ENCODE data around the gene NUP133. TPM values are rescaled to one million over a fixed set of nuclear protein-coding genes. Genes with fewer than 3 reads are reported as not detected.

NUP133 gene
- polyA plus RNA-seq, 2 of the 4 experiments (the other 2 are of a cell fraction), result 20.6 to 43.2 TPM

DNA sequence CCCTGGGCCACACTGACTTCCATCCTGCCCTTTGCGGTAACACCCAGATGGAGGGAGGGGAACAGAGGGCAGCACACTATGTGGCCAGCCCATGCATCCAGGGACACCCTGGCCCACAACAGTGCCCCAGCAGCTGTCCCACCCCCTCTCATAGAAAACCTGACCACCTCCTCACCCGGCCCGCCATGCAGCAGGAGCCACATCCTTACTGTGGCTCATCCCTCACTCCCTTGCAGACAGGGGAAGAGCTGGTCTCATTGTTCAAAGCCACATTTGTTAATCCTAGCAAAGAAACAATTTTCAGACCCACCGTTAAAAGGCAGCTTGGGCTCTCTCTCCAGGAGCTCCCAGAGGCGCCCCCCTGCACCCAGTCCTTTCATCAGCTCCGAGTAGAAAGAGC lies 23.2 kb upstream of the NUP133 start:
- DNase-seq (ENCODE audit: low read depth in 1 of 2, low spot score in 1 of 2) (no peak), ATAC-seq (no peak), FAIRE-seq (no peak)
- Histone ChIP-seq H3K4me3 (no peak overlapping the region), H3K4me2 (no peak overlapping the region), H3K4me1 (no peaks in the 10 kb centered on the region), H3K9me3 (no peaks in the 10 kb centered on the region), H3K27ac (no peak overlapping the region)
- ChIA-PET POLR2A (no interaction called here), CTCF (interaction anchor here (1.0 to 2.2 kb wide), 3 partner anchors 9 to 304 kb away, joined by 3 to 6 read pairs (median 4); no protein-coding TSS in a partner anchor)
- TF ChIP-seq RFX5 (IDR thresholded peaks at IDR 0.05) (no peak), ZNF302 (CRISPR knock-in tag; IDR thresholded peaks at IDR 0.05) (no peak), NFE2L2 (conservative IDR thresholded peaks at IDR 0.05; ENCODE audit: low read length) (no peak), CBX2 (IDR thresholded peaks at IDR 0.05; ENCODE audit: borderline replicate concordance, low read depth) (no peak), ZC3H11A (IDR thresholded peaks at IDR 0.05) (no peak), EP300 (IDR thresholded peaks at IDR 0.05) (no peak), ESRRA (IDR thresholded peaks at IDR 0.05; ENCODE audit: borderline replicate concordance, low read length) (no peak), ZFP36 (IDR thresholded peaks at IDR 0.05; ENCODE audit: borderline replicate concordance, partially characterized antibody) (no peak), PHF8 (IDR thresholded peaks at IDR 0.05; ENCODE audit: borderline replicate concordance, low read depth) (no peak), NPAS2 (CRISPR knock-in tag; IDR thresholded peaks at IDR 0.05; ENCODE audit: borderline replicate concordance) (no peak), ZSCAN20 (CRISPR knock-in tag; IDR thresholded peaks at IDR 0.05) (no peak)
- TF ChIP-seq, protein P1, sequence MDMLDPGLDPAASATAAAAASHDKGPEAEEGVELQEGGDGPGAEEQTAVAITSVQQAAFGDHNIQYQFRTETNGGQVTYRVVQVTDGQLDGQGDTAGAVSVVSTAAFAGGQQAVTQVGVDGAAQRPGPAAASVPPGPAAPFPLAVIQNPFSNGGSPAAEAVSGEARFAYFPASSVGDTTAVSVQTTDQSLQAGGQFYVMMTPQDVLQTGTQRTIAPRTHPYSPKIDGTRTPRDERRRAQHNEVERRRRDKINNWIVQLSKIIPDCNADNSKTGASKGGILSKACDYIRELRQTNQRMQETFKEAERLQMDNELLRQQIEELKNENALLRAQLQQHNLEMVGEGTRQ (IDR thresholded peaks at IDR 0.05), result no peak
- WGBS (ENCODE audit: missing lambda C conversion rate), result 88% methylated on average over 6 of the region's 6 CpGs

DNA sequence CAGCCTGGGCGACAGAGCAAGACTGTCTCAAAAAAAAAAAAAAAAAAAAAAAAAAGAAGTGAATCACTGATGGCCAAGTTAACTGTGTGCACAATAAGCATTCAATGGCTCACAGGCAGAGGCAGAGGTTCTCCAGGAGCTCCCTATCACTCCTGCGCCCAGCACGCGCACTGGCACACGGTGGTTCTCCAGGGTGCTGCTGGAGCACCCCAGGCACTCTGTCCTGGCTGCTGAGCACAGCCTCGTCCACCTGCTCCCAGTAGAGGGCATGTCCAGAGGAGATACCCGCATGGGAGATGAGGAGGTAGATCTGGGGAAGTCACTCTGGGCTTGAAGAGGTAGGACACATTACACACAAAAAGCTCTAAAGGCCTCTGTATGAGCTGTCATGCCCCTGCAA lies 21.5 kb upstream of the NUP133 start:
- WGBS (ENCODE audit: missing lambda C conversion rate), result 94% methylated on average over 6 of the region's 7 CpGs
- H3K4me1 ChIP-seq, result no peaks in the 10 kb centered on the region
- DNase-seq (ENCODE audit: low read depth in 1 of 2, low spot score in 1 of 2) (no peak), FAIRE-seq (no peak), ATAC-seq (peak; percentile 43 to 51; a peak in 3 of 6 replicates)
- no peak overlapping the region for H3K27ac ChIP-seq
- H3K4me2 ChIP-seq, result no peak overlapping the region
- CTCF ChIA-PET, result interaction anchor here (0.9 to 2.2 kb wide), 4 partner anchors 11 to 584 kb away, joined by 3 to 4 read pairs (median 4); no protein-coding TSS in a partner anchor
- POLR2A ChIA-PET, result interaction anchor here (1.2 kb wide), 1 partner anchor 21 kb away, joined by 4 read pairs; the partner anchor contains the start of gene NUP133
- no peak for TF ChIP-seq RAD21 (conservative IDR thresholded peaks at IDR 0.05 in 1 of 2, IDR thresholded peaks at IDR 0.05 in 1 of 2)
- TF ChIP-seq, protein P2, sequence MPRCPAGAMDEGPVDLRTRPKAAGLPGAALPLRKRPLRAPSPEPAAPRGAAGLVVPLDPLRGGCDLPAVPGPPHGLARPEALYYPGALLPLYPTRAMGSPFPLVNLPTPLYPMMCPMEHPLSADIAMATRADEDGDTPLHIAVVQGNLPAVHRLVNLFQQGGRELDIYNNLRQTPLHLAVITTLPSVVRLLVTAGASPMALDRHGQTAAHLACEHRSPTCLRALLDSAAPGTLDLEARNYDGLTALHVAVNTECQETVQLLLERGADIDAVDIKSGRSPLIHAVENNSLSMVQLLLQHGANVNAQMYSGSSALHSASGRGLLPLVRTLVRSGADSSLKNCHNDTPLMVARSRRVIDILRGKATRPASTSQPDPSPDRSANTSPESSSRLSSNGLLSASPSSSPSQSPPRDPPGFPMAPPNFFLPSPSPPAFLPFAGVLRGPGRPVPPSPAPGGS (IDR thresholded peaks at IDR 0.05), result no peak
- TF ChIP-seq MAFK (IDR thresholded peaks at IDR 0.05; ENCODE audit: partially characterized antibody), result no peak
- no peak for TF ChIP-seq GATA3 (IDR thresholded peaks at IDR 0.05; ENCODE audit: borderline replicate concordance)
- no peak for TF ChIP-seq TP53 (CRISPR knock-in tag; IDR thresholded peaks at IDR 0.05)
- no peak for TF ChIP-seq ZC3H11A (IDR thresholded peaks at IDR 0.05)
- no peak for TF ChIP-seq MAZ (IDR thresholded peaks at IDR 0.05; ENCODE audit: borderline replicate concordance, low read depth, low read length)
- TF ChIP-seq MYC (IDR thresholded peaks at IDR 0.05; ENCODE audit: borderline replicate concordance, low read length), result no peak
- TF ChIP-seq, protein P3, sequence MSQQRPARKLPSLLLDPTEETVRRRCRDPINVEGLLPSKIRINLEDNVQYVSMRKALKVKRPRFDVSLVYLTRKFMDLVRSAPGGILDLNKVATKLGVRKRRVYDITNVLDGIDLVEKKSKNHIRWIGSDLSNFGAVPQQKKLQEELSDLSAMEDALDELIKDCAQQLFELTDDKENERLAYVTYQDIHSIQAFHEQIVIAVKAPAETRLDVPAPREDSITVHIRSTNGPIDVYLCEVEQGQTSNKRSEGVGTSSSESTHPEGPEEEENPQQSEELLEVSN (IDR thresholded peaks at IDR 0.05; ENCODE audit: borderline replicate concordance, low read depth), result no peak
- TF ChIP-seq, protein P4, sequence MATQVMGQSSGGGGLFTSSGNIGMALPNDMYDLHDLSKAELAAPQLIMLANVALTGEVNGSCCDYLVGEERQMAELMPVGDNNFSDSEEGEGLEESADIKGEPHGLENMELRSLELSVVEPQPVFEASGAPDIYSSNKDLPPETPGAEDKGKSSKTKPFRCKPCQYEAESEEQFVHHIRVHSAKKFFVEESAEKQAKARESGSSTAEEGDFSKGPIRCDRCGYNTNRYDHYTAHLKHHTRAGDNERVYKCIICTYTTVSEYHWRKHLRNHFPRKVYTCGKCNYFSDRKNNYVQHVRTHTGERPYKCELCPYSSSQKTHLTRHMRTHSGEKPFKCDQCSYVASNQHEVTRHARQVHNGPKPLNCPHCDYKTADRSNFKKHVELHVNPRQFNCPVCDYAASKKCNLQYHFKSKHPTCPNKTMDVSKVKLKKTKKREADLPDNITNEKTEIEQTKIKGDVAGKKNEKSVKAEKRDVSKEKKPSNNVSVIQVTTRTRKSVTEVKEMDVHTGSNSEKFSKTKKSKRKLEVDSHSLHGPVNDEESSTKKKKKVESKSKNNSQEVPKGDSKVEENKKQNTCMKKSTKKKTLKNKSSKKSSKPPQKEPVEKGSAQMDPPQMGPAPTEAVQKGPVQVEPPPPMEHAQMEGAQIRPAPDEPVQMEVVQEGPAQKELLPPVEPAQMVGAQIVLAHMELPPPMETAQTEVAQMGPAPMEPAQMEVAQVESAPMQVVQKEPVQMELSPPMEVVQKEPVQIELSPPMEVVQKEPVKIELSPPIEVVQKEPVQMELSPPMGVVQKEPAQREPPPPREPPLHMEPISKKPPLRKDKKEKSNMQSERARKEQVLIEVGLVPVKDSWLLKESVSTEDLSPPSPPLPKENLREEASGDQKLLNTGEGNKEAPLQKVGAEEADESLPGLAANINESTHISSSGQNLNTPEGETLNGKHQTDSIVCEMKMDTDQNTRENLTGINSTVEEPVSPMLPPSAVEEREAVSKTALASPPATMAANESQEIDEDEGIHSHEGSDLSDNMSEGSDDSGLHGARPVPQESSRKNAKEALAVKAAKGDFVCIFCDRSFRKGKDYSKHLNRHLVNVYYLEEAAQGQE (IDR thresholded peaks at IDR 0.05), result no peak
- TF ChIP-seq, protein P5, sequence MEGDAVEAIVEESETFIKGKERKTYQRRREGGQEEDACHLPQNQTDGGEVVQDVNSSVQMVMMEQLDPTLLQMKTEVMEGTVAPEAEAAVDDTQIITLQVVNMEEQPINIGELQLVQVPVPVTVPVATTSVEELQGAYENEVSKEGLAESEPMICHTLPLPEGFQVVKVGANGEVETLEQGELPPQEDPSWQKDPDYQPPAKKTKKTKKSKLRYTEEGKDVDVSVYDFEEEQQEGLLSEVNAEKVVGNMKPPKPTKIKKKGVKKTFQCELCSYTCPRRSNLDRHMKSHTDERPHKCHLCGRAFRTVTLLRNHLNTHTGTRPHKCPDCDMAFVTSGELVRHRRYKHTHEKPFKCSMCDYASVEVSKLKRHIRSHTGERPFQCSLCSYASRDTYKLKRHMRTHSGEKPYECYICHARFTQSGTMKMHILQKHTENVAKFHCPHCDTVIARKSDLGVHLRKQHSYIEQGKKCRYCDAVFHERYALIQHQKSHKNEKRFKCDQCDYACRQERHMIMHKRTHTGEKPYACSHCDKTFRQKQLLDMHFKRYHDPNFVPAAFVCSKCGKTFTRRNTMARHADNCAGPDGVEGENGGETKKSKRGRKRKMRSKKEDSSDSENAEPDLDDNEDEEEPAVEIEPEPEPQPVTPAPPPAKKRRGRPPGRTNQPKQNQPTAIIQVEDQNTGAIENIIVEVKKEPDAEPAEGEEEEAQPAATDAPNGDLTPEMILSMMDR (IDR thresholded peaks at IDR 0.05), result no peak
- TF ChIP-seq ESRRA (IDR thresholded peaks at IDR 0.05; ENCODE audit: borderline replicate concordance, low read length), result no peak
- TF ChIP-seq, protein P6, sequence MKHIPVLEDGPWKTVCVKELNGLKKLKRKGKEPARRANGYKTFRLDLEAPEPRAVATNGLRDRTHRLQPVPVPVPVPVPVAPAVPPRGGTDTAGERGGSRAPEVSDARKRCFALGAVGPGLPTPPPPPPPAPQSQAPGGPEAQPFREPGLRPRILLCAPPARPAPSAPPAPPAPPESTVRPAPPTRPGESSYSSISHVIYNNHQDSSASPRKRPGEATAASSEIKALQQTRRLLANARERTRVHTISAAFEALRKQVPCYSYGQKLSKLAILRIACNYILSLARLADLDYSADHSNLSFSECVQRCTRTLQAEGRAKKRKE (CRISPR knock-in tag; IDR thresholded peaks at IDR 0.05; ENCODE audit: low read depth), result no peak
- TF ChIP-seq NPAS2 (CRISPR knock-in tag; IDR thresholded peaks at IDR 0.05; ENCODE audit: borderline replicate concordance), result no peak
- no peaks in the 10 kb centered on the region for H3K9me3 ChIP-seq
- H3K4me3 ChIP-seq, result no peak overlapping the region
